Ishikawa (cell line): ENCODE results near the gene CFAP43.

Experiments used
- CEBPB ChIP-seq: IDR thresholded peaks from 2 replicates; pipeline ENCODE4 v1.6.1; 2012
- CREB1 ChIP-seq: IDR thresholded peaks from 2 replicates; pipeline ENCODE4 v1.6.1; 2012; ENCODE audit warnings: low read depth
- EGR1 ChIP-seq: IDR thresholded peaks from 2 replicates; pipeline ENCODE4 v1.6.1; 2012
- EP300 ChIP-seq: IDR thresholded peaks from 2 replicates; pipeline ENCODE4 v1.6.1; 2012; ENCODE audit warnings: borderline replicate concordance
- FOXM1 ChIP-seq: IDR thresholded peaks from 2 replicates; pipeline ENCODE4 v1.6.1; 2012; ENCODE audit warnings: low read depth, borderline replicate concordance
- NFIC ChIP-seq: IDR thresholded peaks from 2 replicates; pipeline ENCODE4 v1.6.1; 2012
- RAD21 ChIP-seq: IDR thresholded peaks from 2 replicates; pipeline ENCODE4 v1.6.1; 2012; ENCODE audit warnings: low read depth
- TAF1 ChIP-seq: IDR thresholded peaks from 2 replicates; pipeline ENCODE4 v1.6.1; 2012; ENCODE audit warnings: low read depth, mild to moderate bottlenecking
- TCF12 ChIP-seq: IDR thresholded peaks from 2 replicates; pipeline ENCODE4 v1.6.1; 2012; ENCODE audit warnings: low read depth
- TEAD4 ChIP-seq: IDR thresholded peaks from 2 replicates; pipeline ENCODE4 v1.6.1; 2012
- TF ChIP-seq, protein P1 (sequence below): IDR thresholded peaks from 2 replicates; pipeline ENCODE4 v1.6.1; 2012
- TF ChIP-seq, protein P2 (sequence below): IDR thresholded peaks from 2 replicates; pipeline ENCODE4 v1.6.1; 2012; ENCODE audit warnings: low read depth, mild to moderate bottlenecking

The CFAP43 gene

GRCh38 chr10:104081998-104082397, 150.2 kb downstream of the CFAP43 start:
- TF ChIP-seq TEAD4 (no peak), TCF12 (no peak), FOXM1 (no peak), CEBPB (no peak), TAF1 (no peak), EGR1 (no peak), EP300 (no peak), NFIC (no peak)
- TF ChIP-seq, protein P1, sequence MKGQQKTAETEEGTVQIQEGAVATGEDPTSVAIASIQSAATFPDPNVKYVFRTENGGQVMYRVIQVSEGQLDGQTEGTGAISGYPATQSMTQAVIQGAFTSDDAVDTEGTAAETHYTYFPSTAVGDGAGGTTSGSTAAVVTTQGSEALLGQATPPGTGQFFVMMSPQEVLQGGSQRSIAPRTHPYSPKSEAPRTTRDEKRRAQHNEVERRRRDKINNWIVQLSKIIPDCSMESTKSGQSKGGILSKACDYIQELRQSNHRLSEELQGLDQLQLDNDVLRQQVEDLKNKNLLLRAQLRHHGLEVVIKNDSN, result no peak

- no peak for TF ChIP-seq NFIC
- no peak for TF ChIP-seq CREB1
- TF ChIP-seq, protein P2, sequence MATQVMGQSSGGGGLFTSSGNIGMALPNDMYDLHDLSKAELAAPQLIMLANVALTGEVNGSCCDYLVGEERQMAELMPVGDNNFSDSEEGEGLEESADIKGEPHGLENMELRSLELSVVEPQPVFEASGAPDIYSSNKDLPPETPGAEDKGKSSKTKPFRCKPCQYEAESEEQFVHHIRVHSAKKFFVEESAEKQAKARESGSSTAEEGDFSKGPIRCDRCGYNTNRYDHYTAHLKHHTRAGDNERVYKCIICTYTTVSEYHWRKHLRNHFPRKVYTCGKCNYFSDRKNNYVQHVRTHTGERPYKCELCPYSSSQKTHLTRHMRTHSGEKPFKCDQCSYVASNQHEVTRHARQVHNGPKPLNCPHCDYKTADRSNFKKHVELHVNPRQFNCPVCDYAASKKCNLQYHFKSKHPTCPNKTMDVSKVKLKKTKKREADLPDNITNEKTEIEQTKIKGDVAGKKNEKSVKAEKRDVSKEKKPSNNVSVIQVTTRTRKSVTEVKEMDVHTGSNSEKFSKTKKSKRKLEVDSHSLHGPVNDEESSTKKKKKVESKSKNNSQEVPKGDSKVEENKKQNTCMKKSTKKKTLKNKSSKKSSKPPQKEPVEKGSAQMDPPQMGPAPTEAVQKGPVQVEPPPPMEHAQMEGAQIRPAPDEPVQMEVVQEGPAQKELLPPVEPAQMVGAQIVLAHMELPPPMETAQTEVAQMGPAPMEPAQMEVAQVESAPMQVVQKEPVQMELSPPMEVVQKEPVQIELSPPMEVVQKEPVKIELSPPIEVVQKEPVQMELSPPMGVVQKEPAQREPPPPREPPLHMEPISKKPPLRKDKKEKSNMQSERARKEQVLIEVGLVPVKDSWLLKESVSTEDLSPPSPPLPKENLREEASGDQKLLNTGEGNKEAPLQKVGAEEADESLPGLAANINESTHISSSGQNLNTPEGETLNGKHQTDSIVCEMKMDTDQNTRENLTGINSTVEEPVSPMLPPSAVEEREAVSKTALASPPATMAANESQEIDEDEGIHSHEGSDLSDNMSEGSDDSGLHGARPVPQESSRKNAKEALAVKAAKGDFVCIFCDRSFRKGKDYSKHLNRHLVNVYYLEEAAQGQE, result no peak
- TF ChIP-seq EP300, result no peak
- no peak for TF ChIP-seq EGR1
- TF ChIP-seq TAF1, result no peak
- TF ChIP-seq CEBPB, result no peak
- no peak for TF ChIP-seq RAD21
- no peak for TF ChIP-seq TEAD4
- no peak for TF ChIP-seq TCF12
- TF ChIP-seq, protein P1, result no peak
Measured at GRCh38 chr10:104080762-104081161, 151.4 kb downstream of the CFAP43 start.
